Caki2 (cell line): ENCODE measurements around the gene ZNF738. TPM values are rescaled to one million over a fixed set of nuclear protein-coding genes. Genes with fewer than 3 reads are reported as not detected.

Experiments used
- DNase-seq: peaks from one replicate; pipeline ENCODE4 v3.0.0-alpha.2; 2015; ENCODE audit warnings: low read depth
- in situ Hi-C: cut with HindIII; loops from 2 replicates; pipeline ENCODE4 v1.10.0; 2016; ENCODE audit warnings: low sequenced_read_pairs, low pct_unique_long_range_greater_than_20kb, mixed read lengths
- total RNA-seq: library from RNA; depleted of rRNA; stranded (reverse); fragments of >200 nt; shearing (Covaris generic); gene quantifications from 2 replicates; pipeline ENCODE4 v1.2.3, GENCODE V29; 2014; ENCODE audit warnings: low replicate concordance; rRNA removed

ZNF738 gene
- total RNA-seq, 1 experiment from 2014 or later = 26.5 TPM

- in situ Hi-C loops = no loop called here
- DNase-seq = no peak
Measured at GRCh38 chr19:21398851-21399250, 40.1 kb downstream of the ZNF738 start.

- DNase-seq = no peak
- in situ Hi-C loops = no loop called here
Measured at GRCh38 chr19:21402303-21402985, 43.6 kb downstream of the ZNF738 start.

DNA sequence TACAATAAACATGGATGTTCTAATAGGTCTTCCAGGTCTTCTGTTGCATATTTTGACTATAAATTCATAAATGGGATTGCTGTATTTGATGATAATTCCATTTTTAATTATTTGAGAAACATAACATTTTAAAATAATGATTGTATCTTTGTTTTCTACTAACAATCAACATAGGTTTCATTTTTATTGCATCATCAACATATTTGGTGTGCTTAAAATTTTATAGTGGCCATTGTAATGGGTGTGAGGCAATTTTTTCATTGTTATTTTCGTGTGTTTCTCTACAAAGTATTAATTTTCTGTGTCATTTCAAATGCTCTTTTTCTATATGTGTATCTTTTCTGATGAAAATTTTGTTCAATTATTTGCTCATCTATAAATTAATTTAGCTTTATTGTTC lies 51.4 kb downstream of the ZNF738 start:
- in situ Hi-C loops = no loop called here

GRCh38 chr19:21422244-21422643 lies 63.4 kb downstream of the ZNF738 start:
- DNase-seq = no peak
- in situ Hi-C loops = no loop called here

More for the DNA sequence above, 51.4 kb downstream of the ZNF738 start:
- no peak for DNase-seq

DNA sequence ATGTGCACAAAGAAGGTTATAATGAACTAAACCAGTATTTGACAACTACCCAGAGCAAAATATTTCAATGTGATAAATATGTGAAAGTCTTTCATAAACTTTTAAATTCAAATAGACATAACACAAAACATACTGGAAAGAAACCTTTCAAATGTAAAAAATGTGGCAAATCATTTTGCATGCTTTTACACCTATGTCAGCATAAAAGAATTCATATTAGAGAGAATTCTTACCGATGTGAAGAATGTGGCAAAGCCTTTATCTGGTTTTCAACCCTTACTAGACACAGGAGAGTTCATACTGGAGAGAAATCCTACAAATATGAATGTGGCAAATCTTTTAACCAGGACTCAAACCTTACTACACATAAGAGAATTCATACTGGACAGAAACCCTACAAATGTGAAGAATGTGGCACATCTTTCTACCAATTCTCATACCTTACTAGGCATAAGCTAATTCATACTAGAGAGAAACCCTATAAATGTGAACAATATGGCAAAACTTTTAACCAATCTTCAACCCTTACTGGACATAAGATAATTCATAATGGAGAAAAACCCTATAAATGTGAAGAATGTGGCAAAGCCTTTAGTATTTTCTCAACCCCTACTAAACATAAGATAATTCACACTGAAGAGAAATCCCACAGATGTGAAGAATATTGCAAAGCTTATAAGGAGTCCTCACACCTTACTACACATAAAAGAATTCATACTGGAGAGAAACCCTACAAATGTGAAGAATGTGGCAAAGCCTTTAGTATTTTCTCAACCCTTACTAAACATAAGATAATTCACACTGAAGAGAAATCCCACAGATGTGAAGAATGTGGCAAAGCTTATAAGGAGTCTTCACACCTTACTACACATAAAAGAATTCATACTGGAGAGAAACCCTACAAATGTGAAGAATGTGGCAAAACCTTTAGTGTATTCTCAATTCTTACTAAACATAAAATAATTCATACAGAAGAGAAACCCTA lies 64.5 kb downstream of the ZNF738 start:
- in situ Hi-C loops = no loop called here
- no peak for DNase-seq

Other genes with a start within 250 kb of the ZNF738 start
- gene ZNF431, start 217.0 kb upstream of the ZNF738 start, total RNA-seq = 1.7 and 4.4 TPM in 2 replicates
- gene ZNF708, start 29.6 kb upstream of the ZNF738 start, total RNA-seq = 1.5 and 1.6 TPM in 2 replicates
- gene ZNF493, start 38.1 kb downstream of the ZNF738 start, total RNA-seq = 3.7 and 3.9 TPM in 2 replicates
- 4.0 and 9.5 TPM in 2 replicates for gene ZNF429, start 146.6 kb downstream of the ZNF738 start, total RNA-seq